Activated CD4-positive, alpha-beta T cell treated with anti-CD3 and anti-CD28 coated beads, Interleukin-2, amount 50 U/mL, for 24 hours (primary cell): ENCODE data around the gene KLK10.
"Not testable (repeated sequence)": the region's sequence is repeated elsewhere in the genome, so short reads cannot be mapped to it uniquely, and the experiment has no call there.

Experiments used
- DNase-seq, 2 donors: peaks; one replicate each; pipeline ENCODE4 v3.0.0-alpha.2; 2020; ENCODE audit warnings: low read depth in 1 of 2, low spot score in 1 of 2

The KLK10 gene

DNA sequence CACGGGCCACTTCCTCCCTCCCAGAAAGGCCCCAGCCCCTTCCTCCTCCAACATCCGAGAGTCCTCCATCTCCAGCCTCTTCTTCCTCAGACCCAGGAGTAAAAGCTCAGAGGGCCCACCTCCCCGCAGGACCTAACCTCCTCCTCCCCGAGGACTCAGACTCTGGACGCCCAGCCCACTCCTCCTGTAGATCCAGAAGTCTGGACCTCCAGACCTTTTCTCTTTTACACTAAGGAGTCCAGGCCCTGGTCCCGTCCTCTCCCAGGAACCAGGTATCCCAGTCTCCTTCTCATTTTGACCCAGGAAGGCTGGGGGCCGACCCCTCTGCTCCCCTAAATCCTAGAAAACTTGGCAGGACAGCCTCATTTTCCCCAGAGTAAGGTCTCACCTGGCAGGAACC is 16.2 kb downstream of the KLK10 start:
- no peak for DNase-seq

DNA sequence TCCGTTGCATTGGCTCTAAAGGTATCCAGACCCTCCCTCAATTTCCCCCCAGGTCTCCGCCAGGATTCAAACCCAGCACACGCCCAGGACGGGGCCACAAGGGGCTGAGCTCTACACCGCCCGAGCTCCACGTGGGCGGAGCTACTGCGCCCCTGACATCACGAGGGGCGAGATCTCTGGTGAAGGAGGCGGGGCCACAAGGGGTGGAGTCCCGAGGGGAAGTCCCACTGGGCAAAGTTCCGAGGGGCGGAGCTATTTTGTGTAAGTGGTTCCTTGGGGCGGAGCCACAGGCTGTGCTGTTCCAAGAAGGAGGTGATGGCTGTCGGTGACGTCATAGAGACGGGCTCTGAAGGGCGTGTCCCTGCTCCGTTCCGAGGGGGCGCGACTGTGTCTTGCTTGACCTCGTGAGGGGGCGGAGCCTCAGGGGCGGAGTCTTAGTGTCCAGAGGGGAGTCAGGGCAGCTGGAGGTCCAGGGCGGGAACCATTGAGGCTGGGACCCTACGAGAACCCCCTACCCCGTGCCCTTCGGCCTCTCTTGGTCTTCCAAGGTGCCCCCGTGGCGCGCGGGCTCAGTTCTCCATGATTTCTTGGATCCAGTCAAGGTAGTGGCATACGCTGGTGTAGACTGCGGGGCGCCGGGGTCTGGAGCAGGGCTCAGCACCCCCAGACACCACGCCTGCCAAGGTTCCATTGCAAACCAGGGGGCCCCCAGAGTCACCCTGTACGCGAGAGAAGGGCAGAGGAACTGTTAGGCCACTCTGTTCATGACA is 16.8 kb downstream of the KLK10 start:
- no peak for DNase-seq

DNA sequence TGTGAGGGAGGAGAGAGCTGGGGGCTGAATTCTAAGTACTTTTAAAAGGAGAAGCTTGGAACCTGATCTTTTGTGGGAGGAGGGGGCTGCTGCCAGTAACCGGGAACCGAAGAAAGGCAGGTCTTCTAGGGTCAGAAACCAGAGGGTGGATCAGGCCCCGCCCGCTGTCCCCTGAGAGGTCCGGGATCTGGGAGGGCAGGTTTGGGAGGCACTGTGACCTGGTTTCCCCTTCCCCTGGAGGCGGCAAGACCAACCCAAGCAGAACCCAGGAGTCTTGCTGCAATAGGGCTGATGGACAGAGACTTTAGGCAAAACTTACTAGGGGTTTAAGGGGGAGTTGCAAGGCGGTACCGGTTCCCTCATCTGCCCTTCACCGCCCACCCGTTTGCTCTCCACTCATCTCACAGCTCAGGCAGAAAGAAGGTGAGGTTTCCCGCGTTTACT is 17.4 kb downstream of the KLK10 start:
- no peak for DNase-seq

DNA sequence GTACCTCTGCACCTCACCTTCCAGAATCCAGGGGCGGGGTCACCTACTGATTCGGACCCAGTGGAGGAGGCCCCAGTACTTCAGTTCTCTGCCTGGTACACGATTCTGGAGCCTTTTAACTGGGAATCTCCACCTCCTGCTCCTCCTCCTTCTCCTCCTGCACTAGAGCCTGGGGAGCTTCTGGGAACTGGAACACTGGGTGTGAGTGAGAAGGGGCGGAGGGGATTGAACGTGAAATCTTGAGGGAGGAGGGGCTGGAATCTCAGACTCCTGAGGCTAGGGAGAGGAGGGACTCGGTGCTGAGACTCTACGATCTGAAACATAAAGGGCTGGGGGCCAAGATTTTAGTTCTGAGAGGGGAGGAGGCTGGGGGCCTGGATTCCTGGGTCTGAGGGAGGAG is 18.0 kb downstream of the KLK10 start, which contains the start of gene KLK8:
TSS of gene KLK8 (minus strand) at position 90 of the 400 bp plus-strand sequence. CDS start 437 bp downstream, outside the sequence.
- no peak for DNase-seq

DNA sequence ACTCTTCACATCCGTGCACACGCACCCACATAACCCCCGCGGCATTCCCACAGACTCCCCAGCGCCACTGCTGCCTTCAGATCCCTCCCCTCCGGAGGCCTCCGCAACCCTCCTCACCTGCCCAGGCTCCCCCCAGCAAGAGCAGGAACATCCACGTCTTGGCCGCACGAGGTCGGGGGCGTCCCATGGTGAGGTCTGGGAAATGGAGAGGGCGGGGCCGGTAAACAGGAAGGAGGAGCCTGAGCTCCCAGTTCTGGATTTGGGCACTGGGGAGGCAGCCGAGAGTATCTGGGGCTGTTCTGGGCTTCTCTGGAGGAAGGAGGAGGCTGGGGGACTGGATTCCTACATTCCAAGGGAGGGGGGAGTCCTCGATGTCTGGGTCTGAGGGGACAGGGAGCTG is 18.5 kb downstream of the KLK10 start:
- no peak for DNase-seq

DNA sequence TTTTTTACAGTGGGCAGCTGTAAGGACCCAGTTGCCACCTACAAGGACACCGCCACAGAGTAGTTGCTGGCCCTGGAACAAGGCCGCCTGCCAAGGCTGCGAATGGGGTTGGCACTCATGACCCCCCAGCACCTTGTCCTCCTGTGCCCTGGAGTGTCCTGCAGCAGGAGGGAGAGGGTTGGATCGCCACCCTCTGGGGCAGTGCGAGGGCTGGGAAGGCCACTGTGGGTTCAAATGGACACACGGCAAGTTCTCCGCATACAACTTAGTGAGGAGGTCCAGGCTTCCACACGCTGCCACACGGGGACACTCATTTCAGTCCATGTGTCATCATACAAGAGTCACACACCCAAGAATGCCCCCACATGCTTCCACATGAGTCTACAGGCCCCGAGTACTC is 19.1 kb downstream of the KLK10 start:
- DNase-seq: no peak

DNA sequence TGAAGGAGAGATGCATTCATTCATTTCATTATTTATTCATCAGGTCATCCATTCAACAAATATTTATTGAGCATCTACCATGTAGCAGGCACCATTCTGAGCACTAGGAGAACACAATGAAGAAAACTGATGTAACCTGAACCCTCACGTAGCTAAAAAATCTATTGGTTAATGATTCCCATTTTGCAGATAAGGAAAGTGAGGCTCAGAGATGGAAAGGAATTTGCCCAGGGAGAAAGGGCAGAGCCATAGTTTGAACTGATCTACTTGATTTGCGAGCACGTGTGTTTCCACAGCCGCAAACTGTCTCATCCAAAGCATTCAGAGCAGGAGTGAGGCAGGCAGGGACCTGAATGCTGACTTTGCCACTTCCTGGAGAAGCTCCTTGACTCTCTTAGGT is 20.8 kb downstream of the KLK10 start:
- no peak for DNase-seq

DNA sequence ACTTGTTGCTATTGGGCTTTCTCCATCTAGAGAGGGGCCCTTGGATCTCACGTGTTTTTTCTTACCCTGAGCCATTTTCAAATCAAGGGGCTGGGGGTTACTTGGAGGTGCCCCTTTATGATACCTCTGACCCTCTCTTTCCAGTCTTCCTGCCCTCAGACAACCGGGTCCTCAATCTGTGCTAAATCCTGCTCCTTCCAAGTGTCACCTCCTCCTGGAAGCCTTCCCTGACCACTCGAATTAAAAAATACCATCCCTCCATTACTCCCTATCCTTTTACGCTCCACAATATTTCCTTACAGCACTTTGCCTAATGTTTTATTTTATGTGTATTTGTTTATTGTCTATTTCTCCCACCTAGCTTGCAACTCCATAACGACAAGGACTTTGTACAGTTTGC is 21.4 kb downstream of the KLK10 start:
- no peak for DNase-seq

DNA sequence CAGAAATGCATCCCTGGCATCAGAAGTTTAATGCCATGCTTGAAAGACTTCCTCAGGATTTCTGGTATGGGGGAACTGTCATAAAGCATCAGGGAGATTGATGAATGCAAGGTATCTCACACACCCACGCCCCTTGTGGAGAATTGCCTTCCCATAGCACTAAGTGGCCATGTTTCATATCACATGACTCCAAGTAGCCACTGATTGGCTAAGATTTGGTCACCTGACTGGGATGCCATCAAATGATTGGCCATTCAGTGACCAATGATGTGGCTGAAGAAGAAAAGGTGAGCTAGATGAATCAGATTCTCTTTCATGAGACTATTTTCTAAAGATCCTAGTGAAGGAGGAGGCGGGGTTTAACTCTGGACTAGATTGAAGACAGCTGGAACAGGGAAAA is 25.4 kb downstream of the KLK10 start:
- no peak for DNase-seq

DNA sequence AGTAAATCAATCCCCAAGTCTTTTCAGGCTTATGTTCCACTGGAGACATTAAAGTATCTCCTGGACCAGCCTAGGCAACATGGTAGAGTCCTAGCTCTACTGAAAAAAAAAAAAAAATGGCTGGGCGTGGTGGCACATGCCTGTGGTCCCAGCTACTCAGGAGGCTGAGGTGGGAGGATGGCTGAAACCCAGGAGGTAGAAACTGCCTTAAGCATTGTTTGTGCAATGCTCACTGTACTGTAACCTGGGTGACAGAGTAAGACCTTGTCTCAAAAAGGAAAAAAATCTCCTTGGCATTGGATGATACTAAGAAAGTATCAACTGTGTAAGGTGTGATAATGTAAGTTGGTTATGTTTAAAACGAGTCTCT is 26.9 kb downstream of the KLK10 start:
- no peak for DNase-seq

DNA sequence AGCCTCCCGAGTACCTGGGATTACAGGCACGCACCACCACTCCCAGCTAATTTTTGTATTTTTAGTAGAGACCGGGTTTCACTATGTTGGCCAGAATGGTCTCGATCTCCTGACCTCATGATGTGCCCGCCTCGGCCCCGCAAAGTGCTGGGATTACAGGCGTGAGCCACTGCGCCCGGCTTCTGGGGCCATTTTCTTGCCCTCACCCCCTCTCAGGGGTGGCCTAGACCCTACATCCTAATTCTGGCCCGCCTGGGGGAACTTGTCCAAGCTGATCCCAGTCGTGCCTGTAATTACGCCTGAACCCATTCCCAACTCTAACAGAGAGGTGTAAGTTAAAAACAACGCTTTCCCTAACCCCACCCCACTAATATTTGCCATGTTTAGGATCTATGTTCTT is 35.1 kb downstream of the KLK10 start:
- not testable (repeated sequence) for DNase-seq

DNA sequence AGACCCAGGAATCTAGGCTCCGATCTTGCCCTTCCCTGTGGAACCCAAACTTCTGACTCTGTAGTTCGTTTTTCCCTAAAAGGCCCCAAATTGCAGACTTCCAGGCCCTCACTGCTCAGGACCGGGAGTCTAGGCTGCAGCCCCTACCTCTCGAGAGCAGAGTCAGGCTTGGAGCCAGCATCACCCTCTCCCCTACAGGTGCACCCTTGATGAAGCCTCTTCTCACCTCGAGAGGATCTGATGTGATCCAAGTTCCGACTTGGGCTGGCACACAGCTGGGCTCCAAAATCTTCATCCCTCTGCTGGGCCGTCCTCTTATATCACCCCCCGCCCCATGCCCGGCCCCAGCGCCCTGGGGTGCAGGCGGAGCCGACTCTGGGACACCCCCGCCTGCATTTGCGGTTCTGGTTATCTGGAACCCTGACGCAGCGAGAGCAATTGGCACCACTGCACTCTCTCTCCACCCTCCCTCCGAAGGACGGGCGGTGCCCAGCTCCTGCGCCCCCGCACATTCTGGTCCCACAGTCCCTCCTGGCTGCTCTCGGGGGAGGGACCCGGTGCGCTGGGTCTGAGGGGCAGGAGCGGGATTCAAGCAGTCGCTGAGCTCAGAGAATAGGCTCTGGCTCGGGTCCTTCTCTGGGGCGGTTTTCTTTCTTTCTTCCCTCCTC is 35.8 kb downstream of the KLK10 start, which contains the start of gene KLK7:
TSS of gene KLK7 (minus strand) at position 293 of the 668 bp plus-strand sequence. CDS start 1,518 bp downstream, outside the sequence.
- no peak for DNase-seq

DNA sequence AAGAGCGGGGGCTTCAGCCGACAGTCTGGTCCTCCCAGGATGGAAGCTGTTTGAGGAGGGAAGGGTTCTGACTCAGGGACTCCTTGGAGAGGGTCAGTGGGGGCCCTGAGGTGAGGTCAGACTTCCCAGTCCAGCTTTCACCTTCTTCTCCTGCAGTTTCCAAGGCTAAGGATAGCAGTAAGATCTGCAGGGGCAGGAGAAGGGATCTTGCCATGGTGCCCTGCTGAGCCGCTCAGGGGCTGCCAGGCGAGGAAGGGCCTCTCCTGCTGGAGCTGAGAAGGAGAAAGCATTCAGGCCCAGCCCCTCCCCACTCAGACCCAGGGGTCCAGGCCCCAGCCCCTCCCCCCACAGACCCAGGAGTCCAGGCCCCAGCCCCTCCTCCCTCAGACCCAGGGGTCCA is 37.3 kb downstream of the KLK10 start:
- no peak for DNase-seq

DNA sequence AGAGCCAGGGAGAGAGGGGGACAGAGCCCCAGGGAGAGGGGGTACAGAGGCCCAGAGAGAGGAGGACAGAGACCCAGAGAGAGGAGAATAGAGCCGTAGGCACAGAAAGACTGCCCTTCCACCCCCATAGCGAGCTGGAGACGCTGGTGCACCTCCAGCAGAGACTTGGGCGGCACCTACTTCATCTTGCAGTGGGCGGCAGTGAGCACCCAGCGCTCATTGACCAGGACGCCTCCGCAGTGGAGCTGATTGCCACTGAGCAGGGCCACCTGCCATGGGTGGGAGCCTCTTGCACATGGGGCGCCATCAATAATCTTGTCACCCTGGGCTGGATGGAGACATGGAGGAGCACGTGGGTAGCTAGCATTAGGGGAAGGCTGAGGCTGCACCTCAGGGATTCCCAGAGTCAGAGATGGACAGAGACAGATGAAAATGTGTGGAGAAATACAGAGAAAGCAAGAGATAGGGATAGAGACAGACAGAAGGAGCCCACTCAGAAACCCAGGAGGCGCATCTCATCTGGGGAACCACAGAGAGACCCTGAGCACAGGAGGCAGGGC is 37.8 kb downstream of the KLK10 start:
- DNase-seq: no peak

DNA sequence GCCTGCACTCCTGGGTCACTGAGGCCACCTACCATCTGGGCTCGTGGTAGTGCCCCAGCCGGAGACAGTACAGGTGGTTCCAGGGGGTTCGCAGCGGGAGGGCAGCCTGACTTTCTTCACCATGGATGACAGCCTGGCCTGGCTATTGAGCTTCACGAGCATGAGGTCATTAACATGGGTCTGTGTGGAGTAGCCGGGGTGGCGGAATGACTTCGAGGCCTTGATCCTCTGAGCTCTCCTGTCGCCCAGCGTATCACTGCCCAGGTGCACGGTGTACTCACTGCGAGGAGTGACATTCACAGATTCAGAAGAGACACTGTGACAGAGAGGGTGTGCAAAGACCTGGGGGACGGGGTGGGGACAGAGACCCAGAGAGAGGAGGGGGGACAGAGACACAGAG is 39.3 kb downstream of the KLK10 start:
- no peak for DNase-seq

DNA sequence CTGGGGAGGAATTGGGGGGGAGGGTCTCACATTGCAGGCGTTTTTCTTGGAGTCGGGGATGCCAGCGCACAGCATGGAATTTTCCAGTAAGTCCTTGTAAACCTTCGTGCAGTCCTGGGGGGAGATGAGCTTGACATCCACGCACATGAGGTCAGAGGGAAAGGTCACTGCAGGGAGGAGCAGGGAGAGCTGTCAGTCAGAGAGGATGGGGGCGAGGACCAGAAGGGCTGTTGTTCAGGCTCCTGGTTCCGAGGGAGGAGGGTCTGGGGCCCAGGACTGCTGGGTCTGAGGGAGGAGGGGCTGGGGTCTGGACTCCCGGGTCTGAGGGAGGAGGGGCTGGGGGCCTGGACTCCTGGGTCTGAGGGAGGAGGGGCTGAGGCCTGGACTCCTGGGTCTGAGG is 39.8 kb downstream of the KLK10 start:
- DNase-seq: no peak

DNA sequence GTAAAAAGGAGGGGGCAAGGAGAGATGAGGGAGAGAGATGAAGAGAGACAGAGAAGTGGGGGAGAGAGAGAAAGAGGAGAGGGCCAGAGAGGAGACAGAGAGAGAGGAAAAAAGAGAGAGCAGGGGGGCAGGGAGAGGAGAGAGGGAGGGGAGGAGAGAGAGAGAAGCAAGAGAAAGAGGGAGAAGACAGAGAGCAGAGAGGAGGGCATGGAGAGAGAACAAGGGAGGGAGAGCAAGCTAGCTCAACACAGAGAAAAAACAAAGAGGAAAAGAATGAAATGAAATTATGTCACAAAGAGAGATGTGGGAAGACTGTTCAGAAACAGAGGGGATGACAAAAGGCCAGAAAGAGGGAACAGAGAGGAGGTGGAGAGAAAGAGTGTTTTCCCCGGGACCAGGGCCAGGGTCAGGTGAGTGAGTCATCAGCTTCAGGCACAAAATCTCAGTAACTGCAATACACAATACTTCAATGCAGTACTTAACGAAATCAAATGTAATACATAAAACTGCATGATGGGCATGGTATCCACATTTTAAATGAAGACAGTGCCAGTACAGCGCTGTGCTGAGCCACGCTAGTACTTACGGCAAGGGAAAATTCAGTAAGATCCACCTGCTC is 40.6 kb downstream of the KLK10 start:
- no peak for DNase-seq

DNA sequence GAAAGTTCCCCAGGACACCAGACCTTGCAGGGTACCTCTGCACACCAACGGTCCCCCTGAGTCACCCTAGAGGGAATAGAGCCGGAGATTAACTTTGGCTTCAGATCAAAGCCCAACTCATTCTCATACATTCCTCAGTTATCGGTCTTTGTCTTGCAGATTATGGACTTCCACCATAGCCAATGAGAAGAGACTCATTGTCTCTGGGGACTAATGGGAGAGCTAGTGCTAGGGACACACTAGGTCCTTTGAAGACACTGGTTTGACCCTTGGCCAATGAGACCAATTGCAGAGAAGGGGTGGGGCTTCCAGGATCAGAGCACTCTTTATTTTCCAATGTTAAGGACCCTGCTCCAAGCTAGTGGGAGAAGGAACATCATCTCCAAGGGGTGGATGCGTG is 41.9 kb downstream of the KLK10 start:
- DNase-seq: no peak

DNA sequence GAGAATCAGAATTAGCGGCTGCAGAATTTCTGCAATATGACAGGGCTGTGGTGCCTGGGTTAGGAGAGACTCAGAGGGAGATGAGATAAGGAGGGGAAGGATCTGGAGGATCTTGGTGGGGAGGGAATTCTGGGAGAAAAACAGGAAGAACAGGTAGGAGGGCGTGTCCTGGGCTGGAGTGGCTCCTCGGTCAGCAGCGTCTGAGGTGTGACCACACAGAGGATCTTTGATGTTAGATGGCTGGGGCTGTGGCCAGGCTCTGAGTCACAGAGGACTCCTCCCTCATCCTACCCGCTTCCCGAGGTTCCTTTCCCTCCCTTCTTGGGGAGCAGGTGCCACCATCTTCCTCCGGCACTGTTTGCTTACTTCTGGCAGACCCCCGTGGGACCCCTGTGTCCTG is 43.7 kb downstream of the KLK10 start:
- DNase-seq: no peak

DNA sequence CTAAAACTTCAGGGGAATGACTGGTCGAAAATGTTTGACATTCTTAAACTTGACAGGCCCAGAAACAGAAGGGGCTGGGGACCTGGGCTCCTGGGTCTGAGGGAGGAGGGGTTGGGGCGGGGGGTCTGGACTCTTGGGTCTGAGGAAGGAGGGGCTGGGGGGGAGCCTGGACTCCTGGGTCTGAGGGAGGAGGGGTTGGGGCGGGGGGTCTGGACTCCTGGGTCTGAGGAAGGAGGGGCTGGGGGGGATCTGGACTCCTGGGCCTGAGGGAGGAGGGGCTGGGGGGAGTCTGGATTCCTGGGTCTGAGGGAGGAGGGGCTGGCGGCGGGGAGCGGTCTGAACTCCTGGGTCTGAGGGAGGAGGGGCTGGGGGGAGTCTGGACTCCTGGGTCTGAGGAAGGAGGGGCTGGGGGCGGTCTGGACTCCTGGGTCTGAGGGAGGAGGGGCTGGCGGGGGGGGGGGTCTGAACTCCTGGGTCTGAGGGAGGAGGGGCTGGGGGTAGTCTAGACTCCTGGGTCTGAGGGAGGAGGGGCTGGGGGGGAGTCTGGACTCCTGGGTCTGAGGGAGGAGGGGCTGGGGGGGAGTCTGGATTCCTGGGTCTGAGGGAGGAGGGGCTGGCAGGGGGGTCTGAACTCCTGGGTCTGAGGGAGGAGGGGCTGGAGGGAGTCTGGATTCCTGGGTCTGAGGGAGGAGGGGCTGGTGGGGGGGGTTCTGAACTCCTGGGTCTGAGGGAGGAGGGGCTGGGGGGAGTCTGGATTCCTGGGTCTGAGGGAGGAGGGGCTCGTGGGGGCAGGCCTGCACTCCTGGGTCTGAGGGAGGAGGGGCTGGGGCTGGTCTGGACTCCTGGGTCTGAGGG is 44.6 kb downstream of the KLK10 start:
- no peak for DNase-seq

DNA sequence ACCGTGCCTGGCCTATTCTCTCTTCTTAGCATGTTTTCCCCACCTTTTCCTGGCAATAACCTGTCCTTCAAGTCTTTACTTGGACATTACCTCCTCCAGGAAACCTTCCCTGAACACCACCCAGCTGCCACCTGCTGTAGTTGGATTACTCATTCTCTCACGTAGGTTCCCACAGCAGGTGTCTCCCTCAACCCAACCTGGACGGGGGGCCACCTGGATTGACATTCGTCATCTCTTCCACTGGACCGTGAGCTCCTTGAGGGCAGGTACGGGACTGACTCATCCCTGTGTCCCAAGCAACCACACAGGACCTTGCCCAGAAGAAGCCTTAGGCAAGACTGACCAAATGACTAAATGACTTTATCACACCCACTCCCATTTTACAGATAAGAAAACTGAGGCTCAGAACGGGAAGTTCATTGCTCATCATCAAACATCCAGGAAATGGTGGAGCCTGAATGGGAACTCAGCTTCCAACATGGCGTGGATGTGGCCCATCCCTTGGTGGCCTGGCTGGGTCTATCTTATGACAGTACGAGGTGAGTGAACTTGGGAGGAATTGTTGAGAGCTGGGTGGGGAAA is 46.6 kb downstream of the KLK10 start:
- no peak for DNase-seq
